Psoas muscle (tissue), 8 donors: Measurements from ENCODE around the gene DGUOK. TPM values are rescaled to one million over a fixed set of nuclear protein-coding genes. Genes with fewer than 3 reads are reported as not detected.

ENCODE experiments used
- ATAC-seq, 4 donors: fragments of 200-7000 bp; cut with Tn5 transposase; one replicate each; pipeline ENCODE4 v1.9.1; 2020; ENCODE audit warnings: moderate library complexity in 3 of 4, mild to moderate bottlenecking in 2 of 4
- DNase-seq, 2 donors: peaks; one replicate each; pipeline ENCODE4 v3.0.0-alpha.2; 2020
- H3K27ac ChIP-seq: fragments of 200-600 bp; one replicate; pipeline ENCODE4 v1.8.0; 2022
- H3K27me3 ChIP-seq, 3 donors: fragments of 200-600 bp in 1 of 3; one replicate each; pipeline versions ENCODE4 v1.6.1 to v1.8.0; 2013 to 2022; ENCODE audit warnings: low read length in 2 of 3, mild to moderate bottlenecking in 2 of 3, moderate library complexity in 1 of 3; ENCODE audit not compliant: insufficient read depth in 3 of 3
- H3K36me3 ChIP-seq, 2 donors: fragments of 200-600 bp in 1 of 2; one replicate each; pipeline versions ENCODE4 v1.6.1 to v1.8.0; 2013 to 2022; ENCODE audit warnings: low read depth in 1 of 2, mild to moderate bottlenecking in 1 of 2, moderate library complexity in 1 of 2; ENCODE audit not compliant: insufficient read depth in 1 of 2
- H3K4me1 ChIP-seq: fragments of 200-600 bp; one replicate; pipeline ENCODE4 v1.8.0; 2022
- H3K4me3 ChIP-seq: fragments of 200-600 bp; one replicate; pipeline ENCODE4 v1.8.0; 2022; ENCODE audit warnings: mild to moderate bottlenecking
- H3K9me3 ChIP-seq: fragments of 200-600 bp; one replicate; pipeline ENCODE4 v1.8.0; 2022
- CTCF ChIP-seq: fragments of 200-600 bp; IDR thresholded peaks from one replicate; pipeline ENCODE4 v1.8.0; 2022; ENCODE audit warnings: antibody characterized with exemption
- WGBS, 3 donors: extraction: QIAGEN DNeasy Blood & Tissue Kit; methylation state at CpG; one replicate each; pipeline versions ENCODE4 v1.1.6 to v1.1.7; 2013; 5-methylcytosine and 5-hydroxymethylcytosine counted together
- intact Hi-C, 2 donors: fragments of 100-400 bp; cut with DNase I; formaldehyde crosslinking; loops; one replicate each; pipeline versions ENCODE4 v1.11.0 to v1.14.2; 2022
- polyA plus RNA-seq, 3 donors: library from polyadenylated mRNA; stranded (reverse); fragments of 200-250 nt; gene quantifications; one replicate each; pipeline ENCODE4 v1.2.3, GENCODE V29; 2013
- total RNA-seq, 4 donors: library from RNA; stranded (reverse); fragmentation: NEBNext Ultra II Directional in 2 of 4; extraction: Animal tissue kit (Norgen Biotek cat#: 25700) in 2 of 4; gene quantifications; one replicate each; pipeline versions ENCODE4 v1.2.1 to v1.2.4, GENCODE V29; 2021 to 2023
- donor health status: healthy with polysubstance abuse.
- donor health status: DM: no; HTN: no; CAD: no; lungs with moderate emphysema.
- donor health status: Bipolar disorder and iron deficiency.
- donor health status: healthy.
- donor health status: DM: yes; HTN: yes; CAD: no.
- donor health status: DM: no; HTN: no; CAD: no.
- donor health status: DM: no; HTN: no; CAD: no.
- donor health status: DM: yes; HTN: yes; CAD: no.

DGUOK gene
- total and polyA plus RNA-seq, 7 donors, result 12.9 to 74.2 (median 22.3) TPM

- H3K4me1 ChIP-seq, result peaks cover 25% of the 10 kb centered on the region
Observed at GRCh38 chr2:73930386-73930785, 3.7 kb downstream of the DGUOK start.

GRCh38 chr2:73931531-73932500, 5.1 kb downstream of the DGUOK start:
- no peak overlapping the region for H3K4me3 ChIP-seq
- WGBS, 3 donors, result 86 to 95% (median 91%) methylated on average over 7 of the region's 7 CpGs
- H3K4me1 ChIP-seq, result peaks cover 25% of the 10 kb centered on the region
- H3K9me3 ChIP-seq, result no peaks in the 10 kb centered on the region
- TF ChIP-seq CTCF, result no peak
- no peak overlapping the region for H3K27ac ChIP-seq
- H3K27me3 ChIP-seq, result no peaks in the 10 kb centered on the region
- intact Hi-C loops, result no loop called here
- H3K36me3 ChIP-seq, result peaks cover 0 to 14% of the 10 kb centered on the region in 2 donors
- ATAC-seq (peak in 2 of 4 donors; percentile 39 to 41), DNase-seq (no peak)

More at GRCh38 chr2:73930386-73930785, 3.7 kb downstream of the DGUOK start:
- ATAC-seq (no peak), DNase-seq (no peak)
- H3K4me3 ChIP-seq, result no peak overlapping the region
- peaks cover 0 to 11% of the 10 kb centered on the region in 2 donors for H3K36me3 ChIP-seq
- intact Hi-C loops, result no loop called here
- 56 to 75% (median 56%) methylated on average over 2 of the region's 2 CpGs for WGBS, 3 donors
- TF ChIP-seq CTCF, result no peak
- H3K27ac ChIP-seq, result no peak overlapping the region
- H3K27me3 ChIP-seq, result no peaks in the 10 kb centered on the region
- no peaks in the 10 kb centered on the region for H3K9me3 ChIP-seq

- no peak for TF ChIP-seq CTCF
- DNase-seq (no peak), ATAC-seq (no peak)
- Histone ChIP-seq H3K27ac (no peak overlapping the region), H3K9me3 (no peaks in the 10 kb centered on the region), H3K36me3 (peaks cover 0 to 16% of the 10 kb centered on the region in 2 donors), H3K27me3 (no peaks in the 10 kb centered on the region), H3K4me1 (peaks cover 18% of the 10 kb centered on the region), H3K4me3 (no peak overlapping the region)
- WGBS, 3 donors, result 92 to 94% (median 94%) methylated on average over 3 of the region's 3 CpGs
- intact Hi-C loops, result no loop called here
Observed at GRCh38 chr2:73933194-73933593, 6.5 kb downstream of the DGUOK start.

- H3K4me1 ChIP-seq, result peaks cover 9% of the 10 kb centered on the region
- no peak for DNase-seq
- ATAC-seq, result no peak
- H3K36me3 ChIP-seq, result peaks cover 0 to 18% of the 10 kb centered on the region in 2 donors
- no peak overlapping the region for H3K27ac ChIP-seq
- no peak overlapping the region for H3K4me3 ChIP-seq
- H3K27me3 ChIP-seq, result no peaks in the 10 kb centered on the region
- intact Hi-C loops, result loop anchor here in 1 of 2 donors (5.0 kb wide), 1 partner anchor 212 kb away; the partner anchor contains the start of gene BOLA3
- H3K9me3 ChIP-seq, result no peaks in the 10 kb centered on the region
- no peak for TF ChIP-seq CTCF
Observed at GRCh38 chr2:73935641-73936040, 9.0 kb downstream of the DGUOK start.
